Neuronal stem cell (in vitro differentiated cells): Measurements from ENCODE around the gene MAP1A.
"Not testable (repeated sequence)": the region's sequence is repeated elsewhere in the genome, so short reads cannot be mapped to it uniquely, and the experiment has no call there.

Source experiments
- DNase-seq: peaks from one replicate; pipeline ENCODE4 v3.0.0-alpha.2; 2013; ENCODE audit warnings: low spot score
- H2AFZ ChIP-seq: one replicate; pipeline ENCODE4 v1.6.1; 2013; ENCODE audit warnings: mild to moderate bottlenecking, low read length, inconsistent platforms
- H2AK5ac ChIP-seq: 2 replicates; pipeline ENCODE4 v1.6.1; 2013; ENCODE audit warnings: low read depth, mild to moderate bottlenecking, inconsistent platforms, low read length, moderate library complexity, mixed read lengths
- H2BK120ac ChIP-seq: 2 replicates; pipeline ENCODE4 v1.6.1; 2013; ENCODE audit warnings: low read depth, mild to moderate bottlenecking, inconsistent platforms, low read length, moderate library complexity, mixed read lengths
- H2BK12ac ChIP-seq: one replicate; pipeline ENCODE4 v1.6.1; 2013; ENCODE audit warnings: low read length, inconsistent platforms
- H2BK15ac ChIP-seq: 2 replicates; pipeline ENCODE4 v1.6.1; 2013; ENCODE audit warnings: mild to moderate bottlenecking, low read length, inconsistent platforms, mixed read lengths
- H2BK5ac ChIP-seq: one replicate; pipeline ENCODE4 v1.6.1; 2013; ENCODE audit warnings: inconsistent platforms, mild to moderate bottlenecking, low read length, moderate library complexity
- H3K14ac ChIP-seq: one replicate; pipeline ENCODE4 v1.6.1; 2013; ENCODE audit warnings: low read length, inconsistent platforms
- H3K18ac ChIP-seq: 2 replicates; pipeline ENCODE4 v1.6.1; 2013; ENCODE audit warnings: low read length, inconsistent platforms
- H3K23ac ChIP-seq: 2 replicates; pipeline ENCODE4 v1.6.1; 2013; ENCODE audit warnings: low read depth, mild to moderate bottlenecking, mixed read lengths, low read length, inconsistent platforms; ENCODE audit not compliant: poor library complexity
- H3K27ac ChIP-seq: replicated peaks from 3 replicates; pipeline ENCODE4 v1.5.1; 2013; ENCODE audit warnings: low read length, inconsistent platforms
- H3K27me3 ChIP-seq, 3 experiments: 2 replicates each; pipeline ENCODE4 v1.6.1; 2013; ENCODE audit warnings: low read length in 3 of 3, mild to moderate bottlenecking in 2 of 3, inconsistent platforms in 1 of 3, low read depth in 1 of 3, mixed read lengths in 1 of 3, moderate library complexity in 1 of 3; ENCODE audit not compliant: control insufficient read depth in 3 of 3, insufficient read depth in 3 of 3
- H3K36me3 ChIP-seq, 2 donors: replicated peaks in 1 of 2; 2 replicates each; pipeline ENCODE4 v1.6.1; 2013; ENCODE audit warnings: low read length in 2 of 2; ENCODE audit not compliant: control insufficient read depth in 2 of 2, insufficient read depth in 2 of 2
- H3K4ac ChIP-seq: 2 replicates; pipeline ENCODE4 v1.6.1; 2013; ENCODE audit warnings: inconsistent platforms, mild to moderate bottlenecking, low read length, moderate library complexity
- H3K4me1 ChIP-seq, 2 donors: 1 replicate in 1 of 2; 2 replicates in 1 of 2; pipeline ENCODE4 v1.6.1; 2013; ENCODE audit warnings: low read length in 2 of 2, low read depth in 1 of 2; ENCODE audit not compliant: control insufficient read depth in 2 of 2, insufficient read depth in 1 of 2
- H3K4me2 ChIP-seq: one replicate; pipeline ENCODE4 v1.6.1; 2013; ENCODE audit warnings: mild to moderate bottlenecking, low read length, inconsistent platforms; ENCODE audit not compliant: insufficient read depth, poor library complexity, severe bottlenecking
- H3K4me3 ChIP-seq, 2 donors: 2 replicates each; pipeline ENCODE4 v1.5.1; 2013; ENCODE audit warnings: low read length in 2 of 2, mild to moderate bottlenecking in 2 of 2, inconsistent platforms in 1 of 2, moderate library complexity in 1 of 2
- H3K79me1 ChIP-seq: one replicate; pipeline ENCODE4 v1.6.1; 2013; ENCODE audit warnings: low read depth, mild to moderate bottlenecking, inconsistent platforms, low read length, moderate library complexity
- H3K9ac ChIP-seq: one replicate; pipeline ENCODE4 v1.6.1; 2013; ENCODE audit warnings: mild to moderate bottlenecking, low read depth, low read length, inconsistent platforms; ENCODE audit not compliant: poor library complexity
- H3K9me3 ChIP-seq, 2 donors: replicated peaks in 1 of 2; 2 replicates each; pipeline versions ENCODE3 to v1.6.1; 2013; ENCODE audit warnings: low read length in 2 of 2, mild to moderate bottlenecking in 2 of 2, inconsistent platforms in 1 of 2, low read depth in 1 of 2, mixed read lengths in 1 of 2, moderate library complexity in 1 of 2; ENCODE audit not compliant: control insufficient read depth in 2 of 2, insufficient read depth in 1 of 2
- H4K8ac ChIP-seq: one replicate; pipeline ENCODE4 v1.6.1; 2013; ENCODE audit warnings: low read depth, mild to moderate bottlenecking, inconsistent platforms, low read length, moderate library complexity
- H4K91ac ChIP-seq: one replicate; pipeline ENCODE4 v1.6.1; 2013; ENCODE audit warnings: low read length, low read depth, mild to moderate bottlenecking, inconsistent platforms; ENCODE audit not compliant: poor library complexity
- WGBS, 2 donors: extraction: QIAGEN DNeasy Blood & Tissue Kit; methylation state at CpG; one replicate each; pipeline ENCODE4 v1.1.7; 2013; ENCODE audit warnings: missing lambda C conversion rate in 2 of 2, mixed read lengths in 1 of 2; ENCODE audit not compliant: insufficient read length in 2 of 2, insufficient replicate concordance in 1 of 2; ENCODE audit errors: extremely low coverage in 2 of 2; 5-methylcytosine and 5-hydroxymethylcytosine counted together

Gene MAP1A

GRCh38 chr15:43563793-43564192 lies 46.4 kb downstream of the MAP1A start:
- H3K4me1 ChIP-seq, H3K4me2 ChIP-seq, DNase-seq, H2BK120ac ChIP-seq, H3K23ac ChIP-seq, H3K9ac ChIP-seq, H2AK5ac ChIP-seq, H3K9me3 ChIP-seq, H3K27me3 ChIP-seq, H3K27ac ChIP-seq, H2BK15ac ChIP-seq, H3K4me3 ChIP-seq, H3K79me1 ChIP-seq, H4K91ac ChIP-seq, H3K4ac ChIP-seq, H3K36me3 ChIP-seq, H3K18ac ChIP-seq, H2AFZ ChIP-seq, H4K8ac ChIP-seq, H2BK12ac ChIP-seq, H3K14ac ChIP-seq, H2BK5ac ChIP-seq: not testable (repeated sequence)
- WGBS, 2 donors, result no CpG with 5 or more reads among the region's 8 CpGs

DNA sequence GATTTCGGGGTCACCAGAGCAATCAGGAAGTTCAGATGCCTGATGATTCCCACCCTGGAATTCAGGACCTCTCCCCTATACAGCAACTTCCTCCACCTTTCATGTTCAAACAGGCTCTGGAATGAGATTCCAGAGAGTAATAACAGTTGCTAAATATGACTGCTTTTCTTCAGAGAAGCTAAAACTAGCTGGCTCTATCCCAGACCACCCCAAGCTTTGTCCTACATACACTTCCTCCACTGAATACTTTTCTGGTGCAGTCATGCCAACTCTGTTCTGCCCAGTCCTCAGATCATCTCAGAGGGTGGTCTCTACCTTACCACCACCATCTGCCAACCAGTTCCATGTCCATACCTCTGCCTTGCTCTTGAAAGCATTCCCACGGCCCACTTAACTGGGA lies 49.2 kb downstream of the MAP1A start:
- WGBS, 2 donors, result no CpG with 5 or more reads among the region's 2 CpGs
- H3K4me1 ChIP-seq, H3K27ac ChIP-seq: not testable (repeated sequence)

GRCh38 chr15:43574607-43575006 lies 57.2 kb downstream of the MAP1A start:
- not testable (repeated sequence) for H2AFZ ChIP-seq, H3K4me1 ChIP-seq, H3K14ac ChIP-seq, H3K9ac ChIP-seq, H3K18ac ChIP-seq, H3K27ac ChIP-seq, H3K79me1 ChIP-seq, H2BK5ac ChIP-seq, H4K8ac ChIP-seq, DNase-seq, H3K27me3 ChIP-seq, H3K4me3 ChIP-seq, H2BK15ac ChIP-seq, H3K4ac ChIP-seq, H3K23ac ChIP-seq, H2AK5ac ChIP-seq, H3K36me3 ChIP-seq, H2BK120ac ChIP-seq, H2BK12ac ChIP-seq, H4K91ac ChIP-seq, H3K4me2 ChIP-seq, H3K9me3 ChIP-seq
- WGBS, 2 donors, result no CpG with 5 or more reads among the region's 1 CpG

More for the DNA sequence above, 49.2 kb downstream of the MAP1A start:
- not testable (repeated sequence) for H3K9me3 ChIP-seq, H3K27me3 ChIP-seq, H3K9ac ChIP-seq, H2AFZ ChIP-seq, H2AK5ac ChIP-seq, H3K23ac ChIP-seq, H3K4me3 ChIP-seq, H4K8ac ChIP-seq, H2BK15ac ChIP-seq, H3K36me3 ChIP-seq, H2BK120ac ChIP-seq, H3K18ac ChIP-seq, H3K4ac ChIP-seq, H3K14ac ChIP-seq, DNase-seq, H3K4me2 ChIP-seq, H3K79me1 ChIP-seq, H2BK12ac ChIP-seq, H4K91ac ChIP-seq, H2BK5ac ChIP-seq
